BE2C (cell line): ENCODE measurements around the gene DES.

Source experiments
- DNase-seq: peaks from one replicate; pipeline ENCODE4 v3.0.0-alpha.2; 2020
- H3K27me3 ChIP-seq: fragments of 250-450 bp; sonication (Bioruptor Pico); 2 replicates; pipeline ENCODE4 v1.5.1; 2020; ENCODE audit warnings: mild to moderate bottlenecking
- H3K36me3 ChIP-seq: fragments of 250-450 bp; sonication (Bioruptor Pico); 2 replicates; pipeline ENCODE4 v1.5.1; 2020; ENCODE audit warnings: mild to moderate bottlenecking
- H3K4me1 ChIP-seq: fragments of 250-450 bp; sonication (Bioruptor Pico); 2 replicates; pipeline ENCODE4 v1.5.1; 2020
- H3K4me3 ChIP-seq: 2 replicates; pipeline ENCODE4 v1.5.1; 2011; ENCODE audit warnings: low read depth, low read length
- H3K9me3 ChIP-seq: fragments of 250-450 bp; sonication (Bioruptor Pico); 2 replicates; pipeline ENCODE4 v1.5.1; 2020
- TF ChIP-seq, protein P1 (sequence below): IDR thresholded peaks from 2 replicates; pipeline ENCODE4 v1.5.1; 2012; ENCODE audit warnings: mild to moderate bottlenecking, low read depth, low read length

The DES gene

GRCh38 chr2:219410390-219410789, 7.8 kb upstream of the DES start:
- no peak for DNase-seq
- Histone ChIP-seq H3K36me3 (no peaks in the 10 kb centered on the region), H3K27me3 (no peaks in the 10 kb centered on the region), H3K9me3 (peaks cover 6% of the 10 kb centered on the region; the same call in 1 of the 2 replicates), H3K4me1 (no peaks in the 10 kb centered on the region), H3K4me3 (no peak overlapping the region)
- TF ChIP-seq, protein P1, sequence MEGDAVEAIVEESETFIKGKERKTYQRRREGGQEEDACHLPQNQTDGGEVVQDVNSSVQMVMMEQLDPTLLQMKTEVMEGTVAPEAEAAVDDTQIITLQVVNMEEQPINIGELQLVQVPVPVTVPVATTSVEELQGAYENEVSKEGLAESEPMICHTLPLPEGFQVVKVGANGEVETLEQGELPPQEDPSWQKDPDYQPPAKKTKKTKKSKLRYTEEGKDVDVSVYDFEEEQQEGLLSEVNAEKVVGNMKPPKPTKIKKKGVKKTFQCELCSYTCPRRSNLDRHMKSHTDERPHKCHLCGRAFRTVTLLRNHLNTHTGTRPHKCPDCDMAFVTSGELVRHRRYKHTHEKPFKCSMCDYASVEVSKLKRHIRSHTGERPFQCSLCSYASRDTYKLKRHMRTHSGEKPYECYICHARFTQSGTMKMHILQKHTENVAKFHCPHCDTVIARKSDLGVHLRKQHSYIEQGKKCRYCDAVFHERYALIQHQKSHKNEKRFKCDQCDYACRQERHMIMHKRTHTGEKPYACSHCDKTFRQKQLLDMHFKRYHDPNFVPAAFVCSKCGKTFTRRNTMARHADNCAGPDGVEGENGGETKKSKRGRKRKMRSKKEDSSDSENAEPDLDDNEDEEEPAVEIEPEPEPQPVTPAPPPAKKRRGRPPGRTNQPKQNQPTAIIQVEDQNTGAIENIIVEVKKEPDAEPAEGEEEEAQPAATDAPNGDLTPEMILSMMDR: no peak

DNA sequence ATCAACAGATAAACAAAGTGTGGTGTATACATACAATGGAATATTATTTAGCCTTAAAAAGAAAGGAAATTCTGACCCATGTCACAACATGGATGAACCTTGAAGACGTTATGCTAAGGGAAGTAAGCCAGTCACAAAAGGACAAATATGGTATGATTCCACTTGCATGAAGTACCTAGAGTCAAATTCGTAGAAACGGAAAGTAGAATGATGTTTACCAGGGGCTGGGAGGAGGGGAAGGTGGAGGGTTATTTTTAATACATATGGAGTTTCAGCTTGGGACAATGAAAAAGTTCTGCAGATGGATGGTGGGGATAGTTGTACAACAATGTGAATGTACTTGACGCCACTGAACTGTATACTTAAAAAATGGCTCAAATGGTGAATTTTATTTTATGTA, 3.3 kb upstream of the DES start:
- Histone ChIP-seq H3K27me3 (no peaks in the 10 kb centered on the region), H3K36me3 (no peaks in the 10 kb centered on the region), H3K9me3 (peaks cover 6% of the 10 kb centered on the region; the same call in 1 of the 2 replicates), H3K4me1 (no peaks in the 10 kb centered on the region), H3K4me3 (no peak overlapping the region)
- no peak for DNase-seq
- TF ChIP-seq, protein P1: no peak

DNA sequence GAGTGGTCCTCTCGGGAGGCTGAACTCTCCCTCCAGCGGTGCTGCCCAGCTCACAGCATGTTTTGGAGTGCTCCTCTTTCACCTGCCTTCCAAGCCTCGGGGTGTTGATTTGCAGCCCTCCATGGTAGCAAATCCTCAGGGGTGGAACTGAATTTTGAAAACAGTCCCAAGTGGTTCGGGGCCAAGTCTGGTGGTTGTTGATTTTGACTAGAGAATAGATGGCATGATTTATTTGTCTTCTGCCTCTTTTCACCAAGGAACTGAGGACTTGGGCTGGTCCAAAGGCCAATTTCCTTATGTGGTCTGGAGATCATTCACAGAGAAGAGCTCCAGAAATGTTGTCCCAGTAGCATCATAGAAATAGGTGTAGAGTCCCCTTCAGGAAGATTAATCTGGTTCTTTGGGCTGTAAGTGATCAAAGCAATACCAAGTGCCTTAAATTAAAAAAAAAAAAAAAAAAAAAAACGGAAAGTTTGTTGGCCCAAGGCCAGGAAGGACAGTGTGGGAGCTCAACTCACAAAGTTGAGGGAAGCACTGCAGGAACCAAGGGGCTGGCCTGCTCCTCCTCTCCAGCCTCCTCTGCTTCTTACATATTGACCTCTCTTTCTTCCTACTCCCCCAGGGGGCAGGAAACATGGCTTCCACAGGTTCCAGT, 2.5 kb upstream of the DES start:
- no peaks in the 10 kb centered on the region for H3K4me1 ChIP-seq
- TF ChIP-seq, protein P1: no peak
- H3K36me3 ChIP-seq: no peaks in the 10 kb centered on the region
- H3K27me3 ChIP-seq: no peaks in the 10 kb centered on the region
- H3K9me3 ChIP-seq: peaks cover 6% of the 10 kb centered on the region; the same call in 1 of the 2 replicates
- no peak overlapping the region for H3K4me3 ChIP-seq
- no peak for DNase-seq

- H3K27me3 ChIP-seq: no peaks in the 10 kb centered on the region
- H3K36me3 ChIP-seq: no peaks in the 10 kb centered on the region
- H3K9me3 ChIP-seq: peaks cover 6% of the 10 kb centered on the region; the same call in 1 of the 2 replicates
- TF ChIP-seq, protein P1: no peak
- H3K4me1 ChIP-seq: no peaks in the 10 kb centered on the region
- no peak for DNase-seq
- H3K4me3 ChIP-seq: no peak overlapping the region
Measured at GRCh38 chr2:219416235-219416602, 2.0 kb upstream of the DES start.

- Histone ChIP-seq H3K4me3 (no peak overlapping the region), H3K9me3 (peaks cover 6% of the 10 kb centered on the region; the same call in 1 of the 2 replicates)
- no peak for DNase-seq
Measured at GRCh38 chr2:219416938-219417337, 1.2 kb upstream of the DES start.

GRCh38 chr2:219417374-219417773, 803 bp upstream of the DES start:
- Histone ChIP-seq H3K4me1 (no peaks in the 10 kb centered on the region), H3K27me3 (no peaks in the 10 kb centered on the region), H3K36me3 (no peaks in the 10 kb centered on the region), H3K9me3 (peaks cover 3% of the 10 kb centered on the region; the same call in 1 of the 2 replicates), H3K4me3 (no peak overlapping the region)
- TF ChIP-seq, protein P1: no peak
- no peak for DNase-seq

More at GRCh38 chr2:219416938-219417337, 1.2 kb upstream of the DES start:
- Histone ChIP-seq H3K27me3 (no peaks in the 10 kb centered on the region), H3K36me3 (no peaks in the 10 kb centered on the region), H3K4me1 (no peaks in the 10 kb centered on the region)
- TF ChIP-seq, protein P1: no peak
